Mammary microvascular endothelial cell (primary cell): ENCODE results near the gene TTC7B. TPM values are rescaled to one million over a fixed set of nuclear protein-coding genes. Genes with fewer than 3 reads are reported as not detected.

ENCODE experiments used
- total RNA-seq: library from RNA; depleted of rRNA; stranded (reverse); fragments of >200 nt; gene quantifications from 2 replicates; pipeline ENCODE4 v1.2.3, GENCODE V29; 2015

TTC7B gene
- total RNA-seq = 60.6 and 66.4 TPM in 2 replicates

GRCh38 chr14:90815822-90816662 is at the start of gene TTC7B:
TSS of gene TTC7B (minus strand) at chr14:90816430. CDS start at chr14:90816295, 135 bp downstream.

Other genes starting within 250 kb of the TTC7B start
- 0.79 and 1.00 TPM in 2 replicates for gene RPS6KA5, start 244.2 kb upstream of the TTC7B start, total RNA-seq